OCI-LY3 (cell line): ENCODE results near the gene TUBB2A.
A peak's percentile ranks its signal among the peaks of the same experiment; 100 is the strongest.
"Not testable (repeated sequence)": the region's sequence is repeated elsewhere in the genome, so short reads cannot be mapped to it uniquely, and the experiment has no call there.

Source experiments
- H2AFZ ChIP-seq: fragments of 200-600, 300-600 bp; shearing (Covaris generic); 2 replicates; pipeline ENCODE4 v1.6.0; 2014; ENCODE audit warnings: antibody characterized with exemption, low read depth, low read length
- H3K27ac ChIP-seq: fragments of 200-600, 300-600 bp; sonication (generic); 2 replicates; pipeline ENCODE4 v1.5.1; 2014; ENCODE audit warnings: mild to moderate bottlenecking, low read length, moderate library complexity, mixed read lengths
- H3K27me3 ChIP-seq: fragments of 200-600, 300-600 bp; sonication (generic); 2 replicates; pipeline ENCODE4 v1.6.1; 2014; ENCODE audit warnings: low read depth, low read length, mixed read lengths
- H3K36me3 ChIP-seq: fragments of 200-600, 300-600 bp; sonication (generic); replicated peaks from 2 replicates; pipeline ENCODE3; 2014; ENCODE audit warnings: low read depth, low read length, mixed read lengths
- H3K4me1 ChIP-seq: fragments of 300-600, 200-600 bp; sonication (generic); 2 replicates; pipeline ENCODE4 v1.6.1; 2014; ENCODE audit warnings: low read length, mixed read lengths
- H3K4me2 ChIP-seq: fragments of 200-600, 300-600 bp; sonication (generic); 2 replicates; pipeline ENCODE4 v1.6.1; 2014; ENCODE audit warnings: low read length, mixed read lengths
- H3K4me3 ChIP-seq: fragments of 300-600, 200-600 bp; sonication (generic); 2 replicates; pipeline ENCODE4 v1.5.1; 2014; ENCODE audit warnings: antibody characterized with exemption, mild to moderate bottlenecking, low read length, moderate library complexity
- H3K79me2 ChIP-seq: fragments of 300-600, 200-600 bp; shearing (Covaris generic); 2 replicates; pipeline ENCODE4 v1.6.1; 2014; ENCODE audit warnings: mild to moderate bottlenecking, low read length, mixed read lengths
- H3K9ac ChIP-seq: fragments of 300-600, 200-600 bp; shearing (Covaris generic); 2 replicates; pipeline ENCODE4 v1.6.0; 2014; ENCODE audit warnings: mild to moderate bottlenecking, low read length, moderate library complexity
- H3K9me3 ChIP-seq: fragments of 200-600, 300-600 bp; shearing (Covaris generic); 2 replicates; pipeline ENCODE4 v1.6.1; 2014; ENCODE audit warnings: low read length, mixed read lengths; ENCODE audit not compliant: insufficient read depth
- H4K20me1 ChIP-seq: fragments of 200-600, 300-600 bp; sonication (generic); 2 replicates; pipeline ENCODE4 v1.6.1; 2016; ENCODE audit warnings: low read length, mixed read lengths; ENCODE audit not compliant: insufficient read depth
- CTCF ChIP-seq: fragments of 200-600, 300-600 bp; sonication (generic); IDR thresholded peaks from 2 replicates; pipeline ENCODE4 v1.5.1; 2014; ENCODE audit warnings: antibody characterized with exemption, low read length, low read depth
- EZH2phosphoT487 ChIP-seq: fragments of 200-600 bp; shearing (Covaris generic); IDR thresholded peaks from 2 replicates; pipeline ENCODE4 v1.6.1; 2018; ENCODE audit warnings: antibody characterized with exemption, mixed run types, low read depth

The TUBB2A gene

GRCh38 chr6:3188262-3188661 is 30.9 kb upstream of the TUBB2A start:
- no peak overlapping the region for H3K4me3 ChIP-seq
- no peak overlapping the region for H3K4me2 ChIP-seq
- no peaks in the 10 kb centered on the region for H3K36me3 ChIP-seq
- no peak overlapping the region for H3K27ac ChIP-seq
- H3K9ac ChIP-seq: no peak overlapping the region
- H2AFZ ChIP-seq: no peak overlapping the region
- H3K27me3 ChIP-seq: no peaks in the 10 kb centered on the region
- peaks cover 20% of the 10 kb centered on the region for H3K4me1 ChIP-seq
- H4K20me1 ChIP-seq: no peaks in the 10 kb centered on the region
- H3K9me3 ChIP-seq: no peaks in the 10 kb centered on the region
- H3K79me2 ChIP-seq: no peaks in the 10 kb centered on the region
- no peak for TF ChIP-seq CTCF
- no peak for TF ChIP-seq EZH2phosphoT487

GRCh38 chr6:3186974-3187382 is 29.6 kb upstream of the TUBB2A start:
- Histone ChIP-seq H3K4me2 (peak overlapping the region; percentile 21), H3K4me1 (peaks cover 14% of the 10 kb centered on the region), H3K79me2 (no peaks in the 10 kb centered on the region), H3K36me3 (no peaks in the 10 kb centered on the region), H3K27me3 (no peaks in the 10 kb centered on the region), H3K4me3 (no peak overlapping the region), H2AFZ (no peak overlapping the region), H4K20me1 (no peaks in the 10 kb centered on the region), H3K9me3 (no peaks in the 10 kb centered on the region), H3K27ac (no peak overlapping the region; the same call in 1 of the 2 replicates), H3K9ac (no peak overlapping the region)
- no peak for TF ChIP-seq EZH2phosphoT487
- no peak for TF ChIP-seq CTCF

GRCh38 chr6:3183066-3183465 is 25.7 kb upstream of the TUBB2A start:
- H3K4me3 ChIP-seq: no peak overlapping the region
- no peaks in the 10 kb centered on the region for H4K20me1 ChIP-seq
- H3K9ac ChIP-seq: no peak overlapping the region
- H3K36me3 ChIP-seq: no peaks in the 10 kb centered on the region
- peaks cover 4% of the 10 kb centered on the region; the same call in 1 of the 2 replicates for H3K27me3 ChIP-seq
- peaks cover 14% of the 10 kb centered on the region for H3K4me1 ChIP-seq
- H2AFZ ChIP-seq: no peak overlapping the region
- H3K27ac ChIP-seq: no peak overlapping the region
- H3K4me2 ChIP-seq: no peak overlapping the region
- H3K79me2 ChIP-seq: no peaks in the 10 kb centered on the region
- no peaks in the 10 kb centered on the region for H3K9me3 ChIP-seq
- no peak for TF ChIP-seq CTCF
- TF ChIP-seq EZH2phosphoT487: no peak

GRCh38 chr6:3181105-3181504 is 23.8 kb upstream of the TUBB2A start:
- Histone ChIP-seq H3K9ac (no peak overlapping the region), H2AFZ (no peak overlapping the region), H3K9me3 (no peaks in the 10 kb centered on the region), H3K4me2 (no peak overlapping the region), H3K36me3 (no peaks in the 10 kb centered on the region), H3K4me1 (no peaks in the 10 kb centered on the region), H3K4me3 (no peak overlapping the region), H3K27me3 (peaks cover 4% of the 10 kb centered on the region; the same call in 1 of the 2 replicates), H4K20me1 (no peaks in the 10 kb centered on the region), H3K27ac (no peak overlapping the region), H3K79me2 (no peaks in the 10 kb centered on the region)
- TF ChIP-seq CTCF: no peak
- no peak for TF ChIP-seq EZH2phosphoT487

GRCh38 chr6:3179945-3180344 is 22.6 kb upstream of the TUBB2A start:
- not testable (repeated sequence) for H3K79me2 ChIP-seq, H3K4me1 ChIP-seq, H3K4me2 ChIP-seq, H2AFZ ChIP-seq, H3K9ac ChIP-seq, H3K36me3 ChIP-seq, H3K4me3 ChIP-seq, H3K27ac ChIP-seq, H4K20me1 ChIP-seq, H3K9me3 ChIP-seq, H3K27me3 ChIP-seq

GRCh38 chr6:3178666-3179065 is 21.3 kb upstream of the TUBB2A start:
- not testable (repeated sequence) for H3K4me2 ChIP-seq, H3K27ac ChIP-seq, H3K9me3 ChIP-seq, H3K9ac ChIP-seq, H4K20me1 ChIP-seq, H3K27me3 ChIP-seq, H3K79me2 ChIP-seq, H2AFZ ChIP-seq, H3K4me3 ChIP-seq, H3K4me1 ChIP-seq, H3K36me3 ChIP-seq
